H54 (cell line): ENCODE measurements around the gene ABCD3.
A peak's percentile ranks its signal among the peaks of the same experiment; 100 is the strongest.
"Not testable (repeated sequence)": the region's sequence is repeated elsewhere in the genome, so short reads cannot be mapped to it uniquely, and the experiment has no call there.

Experiments
- DNase-seq: peaks from one replicate; pipeline ENCODE4 v3.0.0; 2011; ENCODE audit warnings: low spot score, mixed read lengths; ENCODE audit not compliant: insufficient read length
- FAIRE-seq: peaks from 3 replicates; lab custom pipeline; 2011; peaks lifted over from hg19 to GRCh38; lab: Jason Lieb, UNC
- POLR2A ChIP-seq: IDR thresholded peaks from 2 replicates; pipeline ENCODE4 v1.6.1; 2011; ENCODE audit warnings: low read depth, mild to moderate bottlenecking, low read length

ABCD3 gene

DNA sequence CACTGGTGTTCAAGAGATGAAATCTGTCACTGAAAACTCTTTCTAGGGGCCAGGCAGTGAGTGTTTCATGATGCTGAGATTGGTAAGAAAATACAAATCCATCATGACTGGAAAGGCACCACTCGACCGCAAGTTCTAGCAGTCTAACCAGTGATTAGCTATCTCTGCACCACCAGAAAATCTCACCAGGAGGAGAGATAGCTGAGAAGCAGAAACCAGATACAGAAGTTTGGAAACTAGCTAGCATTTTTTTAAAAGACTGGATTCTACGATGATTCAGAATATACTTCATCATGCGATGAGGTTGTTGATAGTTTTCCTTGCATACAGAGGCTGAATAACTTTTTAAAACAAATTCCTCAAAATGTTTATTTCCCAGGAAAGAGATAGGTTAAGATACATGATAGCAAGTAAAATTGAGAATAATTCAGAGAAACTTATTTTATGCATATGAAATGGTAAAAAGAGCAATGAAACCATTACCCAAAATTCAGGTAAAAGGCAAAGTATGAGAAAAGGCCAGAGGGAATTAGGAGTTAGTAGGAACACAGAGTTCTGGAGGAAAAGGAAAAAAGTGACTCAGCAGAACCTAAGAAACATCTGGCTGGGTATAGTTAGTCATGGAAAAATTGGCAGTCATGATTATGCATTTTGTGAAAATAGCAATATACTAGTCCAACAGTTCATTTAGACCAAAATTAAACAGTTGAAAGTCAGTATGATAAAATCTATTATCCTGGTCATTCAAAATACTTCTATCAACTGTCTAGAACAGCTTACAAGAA lies 126.7 kb downstream of the ABCD3 start:
- peak; percentile 78 for FAIRE-seq
- no peak for DNase-seq
- TF ChIP-seq POLR2A = no peak

DNA sequence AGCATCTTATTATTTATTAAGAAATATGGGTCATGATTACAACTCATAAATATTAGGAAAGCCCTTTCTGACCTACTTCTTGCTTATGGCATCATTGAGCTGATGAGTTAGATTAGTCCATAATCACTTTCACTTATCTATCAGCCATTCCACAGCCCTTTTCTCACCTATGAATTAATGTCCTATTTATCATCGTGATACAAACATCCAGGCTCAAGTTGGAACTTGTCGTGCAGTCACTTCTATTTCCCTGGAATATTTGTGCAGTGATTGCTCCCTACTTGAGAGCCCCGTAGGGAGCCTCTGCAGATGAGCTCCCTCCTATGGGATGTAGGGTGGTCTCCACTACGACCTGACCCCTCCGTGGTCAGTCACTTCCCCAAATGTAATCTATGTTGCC lies 131.5 kb downstream of the ABCD3 start:
- FAIRE-seq (no peak), DNase-seq (no peak)
- TF ChIP-seq POLR2A = no peak

DNA sequence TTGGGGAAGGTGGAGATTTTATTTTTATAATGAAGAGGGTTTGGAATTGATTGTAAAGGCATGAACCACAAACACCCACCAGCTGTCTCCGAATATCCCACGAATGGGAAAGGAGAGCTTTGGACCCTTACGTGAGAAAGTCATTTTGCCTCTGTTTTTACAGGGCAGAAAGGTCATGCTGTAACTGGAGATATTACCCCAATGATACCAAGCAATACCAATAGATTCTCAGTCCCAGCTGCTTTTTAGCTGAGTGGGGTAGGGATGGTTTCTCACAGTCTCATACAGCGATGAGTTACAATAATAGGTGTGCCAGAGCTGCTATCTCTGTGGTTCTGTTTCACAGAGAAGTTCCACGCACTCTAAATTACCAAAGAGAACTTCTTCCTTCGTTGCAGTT lies 132.2 kb downstream of the ABCD3 start:
- TF ChIP-seq POLR2A = no peak
- FAIRE-seq = no peak

DNA sequence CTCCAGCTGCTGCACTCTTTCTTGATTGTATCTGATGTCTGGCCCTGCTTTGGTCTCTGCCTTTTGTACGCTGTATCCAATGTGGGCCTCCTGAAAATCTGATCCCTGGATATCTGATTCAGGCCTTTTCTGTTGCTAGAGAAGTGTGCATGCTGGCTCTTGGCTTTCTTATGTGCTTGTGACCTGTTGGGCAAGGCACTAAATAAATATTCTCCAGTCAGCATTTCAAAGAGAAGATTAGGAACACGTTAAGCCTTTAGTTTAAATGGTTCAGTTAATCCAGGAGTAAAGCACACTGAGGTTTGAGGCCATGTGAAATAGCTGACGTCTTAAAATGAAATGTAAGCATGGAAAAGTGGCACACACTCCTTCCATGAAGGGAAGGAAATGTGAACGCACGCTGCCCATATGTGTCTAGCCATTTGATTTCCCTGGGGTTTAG lies 132.6 kb downstream of the ABCD3 start:
- TF ChIP-seq POLR2A = no peak
- DNase-seq (no peak), FAIRE-seq (no peak)

More for the DNA sequence above, 132.2 kb downstream of the ABCD3 start:
- DNase-seq = no peak

DNA sequence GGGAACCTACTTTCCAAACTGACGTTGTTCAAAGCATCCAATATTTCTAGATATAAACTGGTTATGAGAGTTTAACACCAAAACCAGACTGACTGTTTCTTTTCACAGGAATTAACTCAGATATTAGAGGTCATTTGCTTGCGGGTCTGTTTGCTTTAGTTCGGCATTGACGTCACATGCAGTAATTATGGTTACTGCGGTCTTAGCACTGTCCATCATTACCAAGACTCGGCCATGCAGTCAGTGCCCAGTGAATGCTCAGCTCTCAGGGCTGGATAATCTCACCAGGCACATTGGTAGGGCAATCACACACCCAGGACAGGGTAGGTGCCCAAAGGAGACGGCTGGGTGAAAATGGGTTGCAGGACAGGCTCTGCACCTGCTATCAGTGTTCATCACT lies 133.3 kb downstream of the ABCD3 start:
- no peak for TF ChIP-seq POLR2A
- FAIRE-seq (no peak), DNase-seq (no peak)

DNA sequence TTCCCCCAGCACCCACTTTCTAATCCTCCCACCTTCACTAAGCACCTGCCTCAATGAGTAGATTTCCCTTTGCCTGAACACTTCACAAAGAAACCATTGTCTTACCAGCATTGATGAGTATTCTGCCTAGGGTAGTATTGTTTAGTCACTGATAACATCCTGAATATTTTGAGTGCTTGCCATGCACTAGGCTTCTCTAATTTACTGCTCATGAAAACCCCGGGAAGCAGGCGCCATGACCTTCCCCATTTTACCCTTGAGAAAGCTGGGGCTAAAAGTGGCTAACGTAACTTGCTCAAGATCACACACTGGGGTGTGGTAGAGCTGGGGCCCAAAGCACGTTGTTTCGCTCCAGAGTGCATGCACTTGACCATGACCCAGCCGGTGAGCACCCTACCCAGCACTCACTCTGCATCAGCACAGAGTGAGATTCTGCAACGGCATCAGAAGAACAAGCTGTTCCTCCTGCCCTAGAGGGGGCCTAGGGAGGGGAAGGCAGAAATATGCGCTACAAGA lies 133.9 kb downstream of the ABCD3 start:
- no peak for FAIRE-seq
- TF ChIP-seq POLR2A = no peak
- DNase-seq = no peak

DNA sequence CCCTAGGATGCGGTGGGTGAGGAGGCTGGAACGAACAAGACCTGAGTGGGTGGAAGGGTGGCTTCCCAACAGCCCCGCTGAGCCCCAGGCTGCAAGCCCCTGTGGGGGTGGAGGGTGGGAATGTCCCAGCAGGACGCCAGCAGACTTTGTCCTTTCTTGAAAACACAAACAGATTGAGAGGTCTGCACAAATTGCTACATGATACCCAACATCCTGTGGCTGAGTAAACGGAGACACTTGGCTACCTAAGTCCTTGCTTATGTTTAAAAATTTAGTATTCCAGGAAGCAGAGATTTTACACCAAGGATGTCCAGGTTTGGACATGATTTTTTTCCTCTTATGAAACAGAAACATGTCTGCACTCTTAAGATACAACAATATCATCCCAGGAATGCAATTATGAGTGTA lies 135.1 kb downstream of the ABCD3 start:
- FAIRE-seq = no peak
- no peak for TF ChIP-seq POLR2A
- no peak for DNase-seq

DNA sequence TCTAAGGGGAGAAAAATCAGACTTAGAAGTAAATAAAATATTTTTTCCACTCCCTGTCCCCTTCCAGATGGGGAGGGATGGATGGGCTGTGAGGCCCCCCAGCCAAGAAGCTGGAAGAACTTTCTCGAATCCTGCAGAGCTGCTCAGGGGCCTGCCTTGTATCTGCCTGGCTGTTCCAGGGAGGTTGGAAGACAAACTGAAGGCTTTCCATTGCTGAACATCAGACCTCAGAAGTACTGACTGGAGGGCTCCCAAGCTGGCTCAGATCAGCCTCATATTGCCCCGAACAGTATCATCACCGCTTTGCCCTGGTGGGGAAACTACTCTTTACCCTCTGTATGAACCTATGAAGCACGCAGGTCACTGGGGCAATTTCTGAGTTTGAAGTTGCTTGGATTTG lies 135.7 kb downstream of the ABCD3 start:
- no peak for FAIRE-seq
- TF ChIP-seq POLR2A = no peak
- DNase-seq = no peak

DNA sequence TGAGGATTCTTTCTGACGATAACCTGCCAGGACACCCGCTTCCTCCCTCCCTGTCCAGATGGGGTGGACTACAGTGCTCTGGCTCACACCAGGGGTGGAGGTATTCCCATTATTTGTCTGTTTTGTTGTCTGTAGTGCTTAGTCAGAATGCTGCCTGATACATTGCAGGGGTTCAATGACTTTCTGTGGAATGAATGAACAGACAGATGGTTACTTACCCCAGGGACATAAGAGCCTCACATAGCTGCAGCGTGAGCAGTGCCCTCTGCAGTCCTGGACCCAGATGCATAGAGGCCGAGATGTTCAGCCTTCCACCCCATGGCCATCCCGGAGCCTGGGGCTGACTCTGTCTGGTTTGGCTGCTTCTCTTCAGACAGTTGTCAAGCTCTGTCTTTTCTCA lies 136.4 kb downstream of the ABCD3 start:
- DNase-seq = no peak
- no peak for TF ChIP-seq POLR2A
- FAIRE-seq = no peak

DNA sequence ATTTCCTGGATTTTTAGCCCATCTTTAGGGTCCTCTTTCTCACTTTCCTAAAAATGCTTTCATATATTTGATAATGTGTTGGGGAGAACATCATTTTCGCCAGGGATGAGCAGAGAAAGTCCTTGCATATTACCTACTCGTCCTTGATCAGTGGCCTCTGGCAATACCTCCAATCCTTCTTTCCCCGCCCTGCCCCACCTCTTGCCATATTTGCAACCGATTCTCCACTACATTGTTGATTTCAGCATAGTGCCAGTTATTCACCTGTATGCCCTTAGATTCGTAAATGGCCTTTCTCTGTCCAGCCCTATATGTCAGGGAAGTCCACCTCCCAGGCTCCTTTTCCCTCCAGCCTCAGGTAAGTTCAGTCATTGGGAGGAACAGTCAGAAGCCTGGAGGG lies 136.9 kb downstream of the ABCD3 start:
- TF ChIP-seq POLR2A = no peak
- DNase-seq = no peak
- FAIRE-seq = no peak

DNA sequence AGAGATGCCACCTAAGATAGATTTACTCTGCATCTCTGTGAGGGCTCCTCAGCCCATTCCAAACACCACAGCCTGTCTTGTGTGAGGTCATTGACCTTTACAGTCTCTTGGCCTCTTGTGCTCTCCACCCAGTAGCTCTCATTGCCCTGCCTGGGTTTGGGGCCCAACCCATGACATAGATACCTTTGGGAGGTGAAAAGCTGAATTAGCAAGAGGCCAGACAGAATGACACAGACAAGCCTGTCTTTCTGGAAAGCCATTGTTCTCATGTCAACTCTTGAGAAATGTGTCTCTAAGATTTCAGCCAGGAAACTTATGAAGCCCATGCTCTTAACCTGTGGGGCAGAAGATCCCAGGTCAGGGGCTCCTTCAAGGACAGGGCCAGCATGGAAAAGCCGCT lies 141.7 kb downstream of the ABCD3 start:
- DNase-seq = no peak
- TF ChIP-seq POLR2A = no peak
- no peak for FAIRE-seq

DNA sequence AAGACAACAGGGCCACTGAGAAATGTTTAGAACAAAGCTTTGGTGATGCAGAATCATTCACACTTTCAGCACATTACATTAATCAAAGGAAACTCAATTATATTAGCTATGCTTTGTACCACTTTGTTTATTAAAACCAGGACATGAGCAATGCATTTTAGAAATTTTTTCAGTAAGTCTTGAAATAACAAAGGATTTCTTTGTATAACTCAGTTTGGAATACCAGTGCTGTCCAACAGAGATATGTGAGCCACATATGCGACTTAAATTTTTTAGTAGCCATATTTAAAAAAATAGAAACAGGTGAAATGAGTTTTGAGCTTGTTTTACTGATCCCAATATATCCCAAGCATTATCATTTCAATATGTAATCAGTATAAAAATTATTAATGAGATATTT lies 142.1 kb downstream of the ABCD3 start:
- no peak for DNase-seq
- TF ChIP-seq POLR2A = no peak
- FAIRE-seq = no peak

DNA sequence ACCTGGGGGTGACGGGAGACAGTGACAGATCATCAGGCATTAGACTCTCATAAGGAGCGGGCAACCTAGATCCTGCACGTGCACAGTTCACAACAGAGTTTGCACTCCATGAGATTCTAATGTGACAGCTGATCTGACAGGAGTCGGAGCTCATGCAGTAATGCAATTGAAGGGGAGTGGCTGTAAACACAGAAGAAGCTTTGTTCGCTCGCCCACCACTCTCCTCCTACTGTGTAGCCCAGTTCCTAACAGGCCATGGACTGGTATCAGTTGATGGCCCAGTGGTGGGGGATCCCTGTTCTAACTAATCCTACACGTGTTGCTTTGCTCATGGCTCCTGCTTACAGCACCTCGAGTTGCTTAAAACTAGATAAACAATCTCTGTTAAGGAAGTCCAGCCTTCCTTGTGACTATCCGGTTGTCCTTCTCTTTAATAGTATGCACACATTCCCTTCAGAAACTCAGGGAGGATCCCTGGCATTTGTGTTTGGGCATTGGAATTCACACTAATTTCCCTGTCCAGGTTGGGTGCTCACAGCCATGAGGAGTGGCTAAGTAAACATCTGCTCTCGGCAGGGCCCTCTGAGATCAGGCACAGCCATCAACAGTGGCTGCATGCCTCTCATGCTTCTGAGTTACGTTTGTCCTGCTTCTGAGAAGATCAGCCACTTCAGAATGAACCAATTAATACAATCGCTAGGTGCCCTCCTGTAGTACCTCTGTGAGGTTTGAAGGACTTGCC lies 144.5 kb downstream of the ABCD3 start:
- DNase-seq (no peak), FAIRE-seq (no peak)
- no peak for TF ChIP-seq POLR2A

DNA sequence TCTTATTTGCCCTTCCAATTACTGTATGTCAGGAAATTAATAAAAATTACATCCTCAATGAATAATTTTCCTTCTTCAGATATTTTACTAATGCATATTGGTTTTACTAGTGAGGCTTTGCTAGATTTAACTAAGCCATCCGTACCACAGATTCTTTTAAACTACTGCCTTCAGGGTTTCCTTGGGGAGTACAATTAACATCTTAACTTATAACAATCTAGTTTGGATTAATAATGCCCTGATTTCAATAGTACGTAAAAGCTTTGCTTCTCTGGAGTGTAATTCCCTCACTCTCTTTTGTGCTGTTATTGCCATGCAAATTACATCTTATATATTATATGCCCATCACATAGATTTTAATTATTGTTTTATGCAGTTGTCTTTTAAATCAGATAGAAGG lies 147.7 kb downstream of the ABCD3 start:
- no peak for TF ChIP-seq POLR2A
- DNase-seq (no peak), FAIRE-seq (no peak)

DNA sequence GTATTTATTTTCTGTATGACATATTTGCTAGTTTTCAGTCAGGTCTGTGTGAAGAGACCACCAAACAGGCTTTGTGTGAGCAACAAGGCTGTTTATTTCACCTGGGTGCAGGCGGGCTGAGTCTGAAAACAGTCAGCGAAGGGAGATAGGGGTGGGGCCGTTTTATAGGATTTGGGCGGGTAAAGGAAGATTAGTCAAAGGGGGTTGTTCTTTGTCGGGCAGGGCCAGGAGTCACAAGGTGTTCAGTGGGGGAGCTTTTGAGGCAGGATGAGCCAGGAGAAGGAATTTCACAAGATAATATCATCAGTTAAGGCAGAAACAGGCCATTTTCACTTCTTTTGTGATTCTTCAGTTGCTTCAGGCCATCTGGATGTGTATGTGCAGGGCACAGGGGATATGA lies 148.2 kb downstream of the ABCD3 start:
- not testable (repeated sequence) for DNase-seq, FAIRE-seq

DNA sequence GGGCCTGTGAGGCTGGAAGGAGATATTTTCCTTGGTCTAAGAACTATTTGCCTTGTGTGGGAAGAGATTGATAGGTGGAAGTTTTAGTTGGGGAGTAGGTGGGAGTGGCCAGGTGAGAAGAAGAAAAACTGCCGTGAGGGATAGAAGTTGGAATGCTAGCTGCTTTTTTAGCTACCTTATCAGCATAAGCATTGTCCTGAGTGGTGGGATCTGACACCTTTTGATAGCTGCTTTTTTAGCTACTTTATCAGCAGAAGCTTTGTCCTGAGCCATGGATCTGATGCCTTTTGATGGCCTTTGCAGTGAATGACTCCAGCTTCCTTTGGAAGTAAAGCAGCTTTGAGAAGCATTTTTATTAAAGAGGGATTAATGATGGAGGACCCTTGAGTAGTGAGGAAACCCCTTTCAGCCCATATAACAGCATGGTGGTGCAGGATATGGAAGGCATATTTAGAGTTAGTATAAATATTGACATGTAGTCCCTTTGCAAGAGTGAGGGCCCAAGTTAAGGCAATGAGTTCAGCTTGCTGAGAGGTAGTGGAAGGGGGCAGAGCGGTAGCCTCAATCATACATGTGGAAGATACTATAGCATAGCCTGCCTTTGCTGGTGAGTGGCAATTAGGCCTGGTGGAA lies 149.9 kb downstream of the ABCD3 start:
- not testable (repeated sequence) for DNase-seq, FAIRE-seq
